ENCODE measurements around the gene ZMYND8. TPM values are rescaled to one million over a fixed set of nuclear protein-coding genes. Genes with fewer than 3 reads are reported as not detected.
"Not testable (repeated sequence)": the region's sequence is repeated elsewhere in the genome, so short reads cannot be mapped to it uniquely, and the experiment has no call there.

The ZMYND8 gene
- total and polyA plus RNA-seq, 2 donors: 15.6 to 29.0 TPM

DNA sequence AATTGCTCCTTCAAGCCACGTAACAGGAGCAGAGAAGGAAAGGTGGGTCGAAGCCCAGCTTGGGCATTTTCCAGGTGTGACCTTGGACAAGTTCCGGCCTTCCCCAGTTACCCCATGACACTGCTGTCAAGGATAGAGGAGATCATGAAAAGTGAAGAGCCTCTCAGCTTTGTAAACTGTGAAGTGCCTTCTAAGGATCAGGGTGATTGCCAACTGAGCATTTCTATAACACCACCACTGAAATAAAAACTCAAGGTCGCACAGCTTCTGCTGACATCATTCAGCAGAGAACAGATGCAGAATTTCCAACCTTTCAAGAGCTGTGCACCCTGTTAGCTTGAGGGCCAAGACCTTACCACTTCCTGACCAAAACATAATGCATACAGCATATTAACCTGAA lies 24.0 kb upstream of the ZMYND8 start:
- DNase-seq (ENCODE audit: extremely low spot score): no peak
- H3K4me3 ChIP-seq (ENCODE audit: low read depth, low read length): no peak overlapping the region
- H3K27ac ChIP-seq (ENCODE audit: low read depth): no peak overlapping the region
- 90% methylated on average over 4 of the region's 4 CpGs for WGBS
- H3K36me3 ChIP-seq (ENCODE audit: insufficient read depth): no peaks in the 10 kb centered on the region
- H3K4me1 ChIP-seq (ENCODE audit: insufficient read depth): no peaks in the 10 kb centered on the region

DNA sequence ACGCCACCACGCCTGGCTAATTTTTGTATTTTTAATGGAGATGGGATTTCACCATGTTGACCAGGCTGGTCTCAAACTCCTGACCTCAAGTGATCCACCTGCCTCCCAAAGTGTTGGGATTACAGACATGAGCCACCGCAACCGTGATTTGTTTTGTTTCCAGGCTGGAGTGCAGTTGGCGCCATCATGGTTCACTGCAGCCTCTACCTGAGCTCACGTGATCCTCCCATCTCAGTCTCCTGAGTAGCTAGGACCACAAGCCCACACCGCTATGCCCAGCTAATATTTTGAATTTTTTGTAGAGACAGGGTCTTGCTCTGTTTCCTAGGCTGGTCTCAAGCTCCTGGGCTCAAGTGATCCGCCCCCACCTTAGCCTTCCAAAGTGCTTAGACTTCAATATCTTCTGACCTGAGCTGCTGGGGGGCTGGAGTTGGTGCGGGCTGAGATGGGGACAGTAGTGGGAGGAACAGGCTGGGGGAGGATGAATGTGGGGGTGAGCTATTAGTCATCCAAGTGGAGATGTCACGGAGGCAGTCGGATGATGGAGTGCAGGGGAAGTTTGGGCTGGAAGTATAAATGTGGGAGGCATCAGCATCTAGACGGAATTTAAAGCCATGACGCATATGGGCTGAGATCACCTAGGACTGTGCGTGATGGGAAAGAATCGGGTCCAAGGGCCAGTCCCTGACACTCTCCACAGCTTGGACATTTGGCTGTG lies 23.1 kb upstream of the ZMYND8 start:
- 86% methylated on average over 15 of the region's 15 CpGs for WGBS

DNA sequence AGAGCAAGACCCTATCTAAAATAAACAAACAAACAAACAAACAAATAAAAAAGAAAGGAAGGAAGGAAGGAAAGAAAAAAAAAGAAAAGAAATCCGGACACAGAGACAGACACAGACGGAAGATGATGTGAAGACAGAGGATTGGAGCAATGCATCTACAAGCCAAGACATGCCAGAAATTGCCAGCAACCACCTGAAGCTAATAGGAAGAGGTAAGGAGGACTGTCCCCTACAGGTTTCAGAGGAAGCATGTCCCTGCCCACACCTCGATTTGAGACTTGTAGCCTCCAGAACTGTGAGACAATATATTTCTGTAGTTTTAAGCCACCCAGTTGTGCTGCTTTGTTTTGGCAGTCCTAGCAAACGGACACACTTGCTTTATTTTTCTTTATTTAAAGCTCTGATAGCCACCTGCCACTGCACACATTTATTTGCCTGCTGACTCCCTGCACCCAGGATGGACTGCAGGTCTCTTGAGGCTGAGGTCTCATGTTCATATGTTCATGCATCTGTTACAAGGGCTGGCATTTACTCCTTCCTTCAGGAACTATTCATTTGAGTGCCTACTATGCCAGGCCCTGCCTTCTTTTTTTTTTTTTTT lies 20.7 kb upstream of the ZMYND8 start:
- 79% methylated on average over 4 of the region's 4 CpGs for WGBS
- Histone ChIP-seq H3K4me1 (ENCODE audit: insufficient read depth) (no peaks in the 10 kb centered on the region), H3K36me3 (ENCODE audit: insufficient read depth) (no peaks in the 10 kb centered on the region), H3K27ac (ENCODE audit: low read depth) (no peak overlapping the region), H3K4me3 (ENCODE audit: low read depth, low read length) (no peak overlapping the region)
- no peak for DNase-seq (ENCODE audit: extremely low spot score)

More for the DNA sequence above, 23.1 kb upstream of the ZMYND8 start:
- Histone ChIP-seq H3K36me3 (ENCODE audit: insufficient read depth) (no peaks in the 10 kb centered on the region), H3K4me3 (ENCODE audit: low read depth, low read length) (no peak overlapping the region), H3K4me1 (ENCODE audit: insufficient read depth) (no peaks in the 10 kb centered on the region), H3K27ac (ENCODE audit: low read depth) (no peak overlapping the region)
- no peak for DNase-seq (ENCODE audit: extremely low spot score)

DNA sequence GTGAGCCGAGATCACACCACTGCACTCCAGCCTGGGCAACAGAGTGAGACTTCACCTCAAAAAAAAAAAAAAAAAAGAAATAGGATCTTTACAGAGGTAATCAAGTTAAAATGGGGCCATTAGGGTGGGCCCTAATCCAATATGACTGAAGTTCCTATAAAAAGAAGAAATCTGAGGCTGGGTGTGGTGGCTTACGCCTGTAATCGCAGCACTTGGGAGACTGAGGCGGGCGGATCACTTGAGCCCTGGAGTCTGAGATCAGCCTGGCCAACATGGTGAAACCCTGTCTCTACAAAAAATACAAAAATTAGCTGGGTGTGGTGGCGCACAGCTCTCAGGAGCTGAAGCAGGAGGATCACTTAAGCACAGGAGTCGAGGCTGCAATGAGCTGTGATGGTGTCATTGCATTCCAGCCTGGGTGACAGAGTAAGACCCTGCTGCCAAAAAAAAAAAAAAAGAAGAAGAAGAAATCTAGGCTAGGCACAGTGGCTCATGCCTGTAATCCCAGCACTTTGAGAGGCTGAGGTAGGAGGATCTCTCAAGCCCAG lies 19.7 kb upstream of the ZMYND8 start:
- not testable (repeated sequence) for DNase-seq (ENCODE audit: extremely low spot score); H3K36me3 ChIP-seq (ENCODE audit: insufficient read depth); H3K4me3 ChIP-seq (ENCODE audit: low read depth, low read length); H3K27ac ChIP-seq (ENCODE audit: low read depth); H3K4me1 ChIP-seq (ENCODE audit: insufficient read depth)
- WGBS: 90% methylated on average over 7 of the region's 7 CpGs

DNA sequence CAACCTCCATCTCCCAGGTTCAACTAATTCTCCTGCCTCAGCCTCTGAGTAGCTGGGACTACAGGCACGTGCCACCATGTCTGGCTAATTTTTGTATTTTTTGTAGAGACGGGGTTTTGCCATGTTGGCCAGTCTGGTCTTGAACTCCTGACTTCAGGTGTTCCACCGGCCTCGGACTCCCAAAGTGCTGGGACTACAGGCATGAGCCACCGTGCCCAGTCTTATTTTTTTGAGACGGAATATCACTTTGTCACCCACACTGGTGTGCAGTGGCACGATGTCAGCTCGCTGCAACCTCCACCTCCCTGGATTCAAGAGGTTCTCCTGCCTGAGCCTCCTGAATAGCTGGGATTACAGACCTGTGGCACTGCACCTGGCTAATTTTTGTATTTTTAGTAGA lies 17.6 kb upstream of the ZMYND8 start:
- 97% methylated on average over 8 of the region's 8 CpGs for WGBS

DNA sequence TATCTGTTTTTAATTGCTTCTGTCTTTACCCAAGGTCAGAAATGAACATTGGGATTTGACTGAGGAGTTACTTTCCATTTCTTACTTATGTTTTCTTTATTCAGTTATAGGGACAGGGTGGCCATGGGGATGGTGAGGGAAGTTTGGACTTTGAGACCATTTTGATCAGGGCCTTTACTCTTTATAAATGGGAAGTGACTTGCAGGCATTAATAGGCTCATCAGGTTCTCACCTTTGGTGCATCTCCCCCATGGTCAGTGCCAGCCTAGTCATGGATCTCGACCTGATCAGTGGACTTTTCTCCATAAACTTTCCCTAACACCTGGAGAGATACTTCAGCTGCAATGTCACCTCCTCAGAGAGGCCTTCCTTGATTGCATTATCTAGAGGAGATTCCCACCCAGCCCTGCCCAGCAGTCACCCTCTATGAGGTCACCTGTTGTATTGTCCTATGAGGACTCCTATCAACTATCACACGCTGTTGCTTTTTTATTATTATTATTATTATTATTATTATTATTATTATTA lies 16.8 kb upstream of the ZMYND8 start:
- H3K4me3 ChIP-seq (ENCODE audit: low read depth, low read length): no peak overlapping the region
- H3K36me3 ChIP-seq (ENCODE audit: insufficient read depth): no peaks in the 10 kb centered on the region
- no peak overlapping the region for H3K27ac ChIP-seq (ENCODE audit: low read depth)
- H3K4me1 ChIP-seq (ENCODE audit: insufficient read depth): no peaks in the 10 kb centered on the region
- DNase-seq (ENCODE audit: extremely low spot score): no peak
- 95% methylated on average over 2 of the region's 2 CpGs for WGBS

More for the DNA sequence above, 17.6 kb upstream of the ZMYND8 start:
- H3K4me1 ChIP-seq (ENCODE audit: insufficient read depth); H3K36me3 ChIP-seq (ENCODE audit: insufficient read depth); DNase-seq (ENCODE audit: extremely low spot score); H3K4me3 ChIP-seq (ENCODE audit: low read depth, low read length); H3K27ac ChIP-seq (ENCODE audit: low read depth): not testable (repeated sequence)

DNA sequence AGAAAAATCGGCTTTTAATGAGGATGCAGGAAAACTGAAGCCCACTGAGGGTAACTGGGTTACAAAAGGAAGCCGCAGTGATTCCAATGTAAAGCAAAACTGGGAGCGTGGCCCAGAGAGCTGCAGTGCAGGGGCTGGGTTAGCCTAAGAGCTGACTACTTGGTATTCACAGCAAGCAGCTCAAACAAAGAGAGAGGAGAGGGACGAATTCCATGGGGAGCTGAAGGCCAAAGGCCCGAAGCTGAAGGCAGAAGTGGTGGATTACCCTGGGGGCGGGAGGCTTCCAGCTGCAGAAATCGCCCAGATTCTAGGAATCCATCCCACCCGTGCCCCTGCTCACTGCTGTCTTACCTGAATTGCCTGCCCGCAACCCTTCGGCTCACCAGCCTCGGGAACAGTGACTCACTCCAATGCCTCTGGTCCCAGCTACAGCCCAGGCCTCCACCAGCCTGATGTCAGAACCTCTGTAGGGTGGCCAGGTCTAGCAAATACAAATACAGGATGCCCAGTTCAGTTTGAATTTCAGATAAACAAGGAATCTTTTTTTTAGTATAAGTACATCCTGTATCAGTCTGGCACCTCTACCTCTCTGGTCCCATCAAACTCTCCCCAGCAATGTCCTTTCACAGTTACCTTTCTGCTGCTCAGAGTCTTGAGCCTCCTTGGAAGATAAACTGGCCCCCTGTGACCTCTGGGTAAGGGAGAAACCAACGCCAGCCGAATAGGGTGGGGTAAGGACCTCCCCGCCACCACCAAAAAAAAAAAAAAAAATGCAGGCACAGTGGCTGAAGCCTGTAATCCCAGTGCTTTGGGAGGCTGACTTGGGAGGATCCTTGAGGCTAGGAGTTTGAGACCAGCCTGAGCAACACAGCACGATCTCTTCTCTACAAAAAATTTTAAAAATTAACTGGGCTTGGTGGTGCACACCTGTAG lies 14.6 kb upstream of the ZMYND8 start:
- WGBS: 90% methylated on average over 15 of the region's 15 CpGs
- H3K36me3 ChIP-seq (ENCODE audit: insufficient read depth): no peaks in the 10 kb centered on the region
- no peak overlapping the region for H3K4me3 ChIP-seq (ENCODE audit: low read depth, low read length)
- no peak overlapping the region for H3K27ac ChIP-seq (ENCODE audit: low read depth)
- no peaks in the 10 kb centered on the region for H3K4me1 ChIP-seq (ENCODE audit: insufficient read depth)
- no peak for DNase-seq (ENCODE audit: extremely low spot score)

DNA sequence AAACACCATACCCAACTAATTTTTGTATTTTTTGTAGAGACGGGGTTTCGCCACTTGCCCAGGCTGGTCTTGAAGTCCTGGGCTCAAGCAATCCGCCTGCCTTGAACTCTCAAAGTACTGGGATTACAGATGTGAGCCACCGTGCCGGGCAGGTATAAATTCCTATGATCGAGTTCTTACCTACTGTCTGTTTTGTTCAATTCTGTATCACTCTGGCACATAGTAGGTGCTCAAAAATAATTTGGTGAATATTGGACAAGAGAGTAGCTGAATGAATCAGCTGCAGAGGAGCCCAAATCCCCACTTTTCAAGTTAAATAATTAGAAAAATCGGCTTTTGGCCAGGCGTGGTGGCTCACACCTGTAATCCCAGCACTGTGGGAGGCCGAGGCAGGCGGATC lies 13.7 kb upstream of the ZMYND8 start:
- no peak for DNase-seq (ENCODE audit: extremely low spot score)
- no peaks in the 10 kb centered on the region for H3K36me3 ChIP-seq (ENCODE audit: insufficient read depth)
- no peak overlapping the region for H3K27ac ChIP-seq (ENCODE audit: low read depth)
- H3K4me1 ChIP-seq (ENCODE audit: insufficient read depth): no peaks in the 10 kb centered on the region
- no peak overlapping the region for H3K4me3 ChIP-seq (ENCODE audit: low read depth, low read length)
- WGBS: 97% methylated on average over 10 of the region's 10 CpGs

DNA sequence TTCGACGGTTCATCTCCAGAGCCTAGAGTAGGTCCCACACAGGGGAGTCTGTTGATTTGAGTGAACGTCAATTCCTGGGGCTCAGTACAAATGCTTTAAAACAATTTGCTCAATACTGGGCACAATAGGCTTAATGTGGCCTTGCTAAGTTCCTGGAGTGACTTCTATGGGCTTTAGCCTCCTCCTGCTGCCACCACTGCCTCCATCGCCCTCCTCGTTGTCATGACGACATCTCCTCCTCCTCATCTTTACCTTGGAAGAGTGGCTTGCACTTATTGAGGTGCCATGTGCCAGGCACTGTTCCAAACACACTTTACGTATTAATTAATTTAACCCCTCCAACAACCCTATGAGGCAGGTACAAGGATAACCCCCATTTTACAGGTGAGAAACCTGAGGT lies 11.8 kb upstream of the ZMYND8 start:
- DNase-seq (ENCODE audit: extremely low spot score): no peak
- Histone ChIP-seq H3K36me3 (ENCODE audit: insufficient read depth) (no peaks in the 10 kb centered on the region), H3K4me1 (ENCODE audit: insufficient read depth) (no peaks in the 10 kb centered on the region), H3K27ac (ENCODE audit: low read depth) (no peak overlapping the region), H3K4me3 (ENCODE audit: low read depth, low read length) (no peak overlapping the region)
- WGBS: 83% methylated on average over 7 of the region's 7 CpGs

DNA sequence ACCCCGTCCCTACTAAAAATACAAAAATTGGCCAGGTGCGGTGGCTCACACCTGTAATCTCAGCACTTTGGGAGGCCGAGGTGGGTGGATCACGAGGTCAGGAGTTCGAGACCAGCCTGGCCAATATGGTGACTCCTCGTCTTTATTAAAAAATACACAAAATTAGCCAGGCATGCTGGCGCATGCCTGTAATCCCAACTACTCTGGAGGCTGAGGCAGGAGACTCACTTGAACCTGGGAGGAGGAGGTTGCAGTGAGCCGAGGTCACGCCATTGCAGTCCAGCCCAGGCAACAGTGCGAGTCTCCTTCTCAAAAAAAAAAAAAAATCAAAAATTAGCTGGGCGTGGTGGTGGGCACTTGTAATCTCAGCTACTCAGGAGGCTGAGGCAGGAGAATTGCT lies 9.8 kb upstream of the ZMYND8 start:
- H3K4me1 ChIP-seq (ENCODE audit: insufficient read depth); DNase-seq (ENCODE audit: extremely low spot score); H3K4me3 ChIP-seq (ENCODE audit: low read depth, low read length); H3K27ac ChIP-seq (ENCODE audit: low read depth); H3K36me3 ChIP-seq (ENCODE audit: insufficient read depth): not testable (repeated sequence)
- 96% methylated on average over 11 of the region's 11 CpGs for WGBS

DNA sequence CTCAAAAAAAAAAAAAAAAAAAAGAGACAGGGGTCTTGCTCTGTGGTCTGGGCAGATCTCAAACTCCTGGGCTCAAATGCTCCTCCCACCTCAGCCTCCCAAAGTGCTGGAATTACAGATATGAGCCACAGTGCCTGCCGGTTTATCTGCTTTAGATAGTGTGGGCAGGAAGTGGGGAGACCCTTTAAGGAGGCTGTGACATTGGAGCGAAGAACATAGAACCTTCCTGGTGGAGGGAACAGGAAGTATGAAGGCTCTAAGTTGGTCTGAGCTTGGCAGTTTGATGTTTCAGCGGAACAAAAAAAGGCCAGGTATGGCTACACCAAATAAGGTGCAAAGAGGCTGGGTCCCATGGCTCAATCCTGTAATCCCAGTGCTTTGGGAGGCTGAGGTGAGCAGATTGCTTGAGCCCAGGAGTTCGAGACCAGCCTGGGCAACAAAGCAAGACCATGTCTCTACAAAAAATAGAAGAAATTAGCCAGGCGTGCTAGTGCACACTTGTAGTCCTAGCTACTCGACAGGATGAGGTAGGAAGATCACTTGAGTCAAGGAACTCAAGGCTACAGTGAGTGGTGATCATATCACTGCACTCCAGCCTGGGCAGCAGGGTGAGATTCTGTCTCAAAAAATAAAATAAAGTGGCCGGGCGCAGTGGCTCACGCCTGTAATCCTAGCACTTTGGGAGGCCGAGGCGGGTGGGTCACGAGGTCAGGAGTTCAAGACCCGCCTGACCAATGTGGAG lies 8.7 kb upstream of the ZMYND8 start:
- Histone ChIP-seq H3K4me3 (ENCODE audit: low read depth, low read length) (no peak overlapping the region), H3K27ac (ENCODE audit: low read depth) (no peak overlapping the region), H3K4me1 (ENCODE audit: insufficient read depth) (no peaks in the 10 kb centered on the region), H3K36me3 (ENCODE audit: insufficient read depth) (no peaks in the 10 kb centered on the region)
- 90% methylated on average over 13 of the region's 13 CpGs for WGBS
- no peak for DNase-seq (ENCODE audit: extremely low spot score)

DNA sequence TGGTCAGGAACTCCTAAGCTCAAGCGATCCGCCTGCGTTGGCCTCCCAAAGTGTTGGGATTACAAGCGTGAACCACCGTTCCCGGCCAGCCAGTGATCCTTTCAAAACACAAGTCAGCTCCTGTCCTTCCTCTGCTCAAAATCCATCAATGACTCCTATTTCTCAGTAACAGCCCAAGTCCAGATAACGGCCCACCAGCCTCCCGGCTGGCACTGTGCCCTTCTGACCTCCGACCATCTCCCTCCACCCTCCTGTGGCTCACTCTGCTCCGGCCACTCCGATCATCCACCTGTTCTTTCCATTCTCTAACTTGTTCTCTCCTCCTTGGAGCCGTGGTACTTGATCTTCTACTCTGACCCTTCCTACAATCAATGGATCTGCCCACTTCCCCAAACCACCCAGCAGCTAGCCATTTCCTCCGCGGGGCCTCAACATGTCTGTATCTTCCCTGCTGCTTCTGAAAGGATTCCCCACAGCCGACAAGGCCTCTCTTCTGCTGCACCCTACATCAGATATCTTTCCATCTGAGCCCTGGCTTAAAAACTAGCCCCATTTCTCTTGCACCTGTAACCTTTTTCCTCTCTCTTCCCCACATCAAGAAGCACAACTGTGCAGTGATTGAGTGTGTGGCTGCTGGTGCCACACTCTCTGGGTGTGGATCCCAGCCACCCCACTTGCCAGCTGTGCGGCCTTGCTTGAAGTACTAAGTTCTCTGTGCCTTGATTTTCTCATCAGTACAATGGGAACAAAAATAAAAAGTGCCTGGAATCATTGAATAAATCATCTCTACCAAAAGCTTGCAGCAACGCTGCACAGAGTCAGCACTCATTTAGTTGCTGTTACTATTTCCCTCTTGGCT lies 6.1 kb upstream of the ZMYND8 start:
- 87% methylated on average over 17 of the region's 17 CpGs for WGBS
- H3K4me1 ChIP-seq (ENCODE audit: insufficient read depth): peaks cover 2% of the 10 kb centered on the region
- H3K4me3 ChIP-seq (ENCODE audit: low read depth, low read length): no peak overlapping the region
- no peak for DNase-seq (ENCODE audit: extremely low spot score)
- H3K36me3 ChIP-seq (ENCODE audit: insufficient read depth): no peaks in the 10 kb centered on the region
- H3K27ac ChIP-seq (ENCODE audit: low read depth): no peak overlapping the region

Data from urinary bladder (tissue), 4 donors.